GM04504 (cell line): Measurements from ENCODE around the gene NKAIN2.
"Not testable (repeated sequence)": the region's sequence is repeated elsewhere in the genome, so short reads cannot be mapped to it uniquely, and the experiment has no call there.

ENCODE experiments used
- DNase-seq: peaks from one replicate; pipeline ENCODE4 v3.0.0-alpha.2; 2012; ENCODE audit warnings: low read depth

Gene NKAIN2

DNA sequence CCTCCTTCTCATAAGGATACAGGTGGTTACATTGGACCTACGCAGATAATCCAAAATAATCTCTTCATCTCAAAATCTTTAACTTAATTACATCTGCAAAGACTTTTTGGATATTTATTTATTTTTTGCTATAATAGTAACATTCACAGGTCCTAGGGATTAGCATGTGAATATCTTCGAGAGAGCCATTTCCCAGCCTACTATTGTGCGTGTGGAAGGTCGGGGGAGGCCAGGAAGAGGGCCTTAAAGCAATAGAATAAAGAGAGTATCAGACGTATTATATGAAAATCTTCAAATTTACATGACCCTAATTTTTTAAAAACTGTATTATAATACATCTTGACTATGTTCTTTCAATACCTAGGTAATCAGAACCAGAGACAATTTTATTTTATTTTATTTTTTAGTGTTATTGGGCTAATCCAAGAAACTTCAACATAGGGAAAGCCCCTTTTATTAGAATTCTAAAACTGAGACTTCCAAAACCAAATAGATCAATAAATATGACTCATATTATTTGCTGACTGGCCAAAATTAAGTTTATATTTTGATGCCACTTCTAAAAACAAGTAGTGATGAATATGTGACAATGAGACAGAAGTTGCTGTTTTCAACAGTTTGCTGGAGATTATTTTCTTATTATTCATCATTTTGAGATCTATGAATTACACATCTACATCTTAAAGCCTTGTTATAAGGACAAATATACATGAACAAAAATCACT is 536.1 kb downstream of the NKAIN2 start:
- no peak for DNase-seq

GRCh38 chr6:124348339-124348738 is 544.7 kb downstream of the NKAIN2 start:
- not testable (repeated sequence) for DNase-seq

- no peak for DNase-seq
Observed at GRCh38 chr6:124355146-124355545, 551.5 kb downstream of the NKAIN2 start.

- no peak for DNase-seq
Observed at GRCh38 chr6:124356276-124356810, 552.7 kb downstream of the NKAIN2 start.

DNA sequence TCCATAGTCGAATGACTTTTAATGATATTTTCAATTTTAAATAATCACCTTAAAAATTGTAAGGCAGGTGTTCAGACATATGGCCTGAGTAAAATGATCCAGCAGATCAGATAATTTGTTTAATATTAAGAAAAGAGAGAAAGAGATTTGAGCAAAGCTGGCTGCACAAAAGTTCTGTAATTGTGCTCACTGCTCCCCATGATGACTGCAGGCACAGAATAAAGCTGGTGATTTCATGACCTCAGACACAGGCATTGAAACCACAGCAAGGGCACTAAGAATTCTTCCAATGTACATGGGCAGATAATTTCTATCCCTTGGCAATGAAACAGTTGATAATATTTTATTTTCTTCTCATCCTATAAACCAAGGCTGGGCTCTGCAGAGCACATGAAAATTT is 553.1 kb downstream of the NKAIN2 start:
- DNase-seq: no peak

DNA sequence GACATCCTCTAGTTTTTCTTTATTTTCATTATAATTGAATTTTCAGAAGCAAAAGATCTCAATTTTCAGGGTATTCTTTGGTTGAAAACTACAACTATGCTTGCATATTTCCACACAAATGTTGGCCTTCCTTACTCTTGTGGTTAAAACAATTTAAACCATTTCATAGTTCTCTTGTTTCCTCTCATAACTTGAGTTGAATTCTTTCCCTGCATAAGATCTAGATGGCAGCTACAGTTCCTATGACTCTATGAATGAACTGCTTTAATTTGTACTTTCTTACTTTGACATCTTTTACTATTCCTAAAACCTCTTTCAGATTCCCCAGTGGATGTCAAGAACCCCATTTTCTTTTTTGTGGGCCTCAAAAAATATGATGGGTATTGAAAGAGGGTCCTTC is 564.5 kb downstream of the NKAIN2 start:
- no peak for DNase-seq

GRCh38 chr6:124371974-124372475 is 568.4 kb downstream of the NKAIN2 start:
- no peak for DNase-seq

DNA sequence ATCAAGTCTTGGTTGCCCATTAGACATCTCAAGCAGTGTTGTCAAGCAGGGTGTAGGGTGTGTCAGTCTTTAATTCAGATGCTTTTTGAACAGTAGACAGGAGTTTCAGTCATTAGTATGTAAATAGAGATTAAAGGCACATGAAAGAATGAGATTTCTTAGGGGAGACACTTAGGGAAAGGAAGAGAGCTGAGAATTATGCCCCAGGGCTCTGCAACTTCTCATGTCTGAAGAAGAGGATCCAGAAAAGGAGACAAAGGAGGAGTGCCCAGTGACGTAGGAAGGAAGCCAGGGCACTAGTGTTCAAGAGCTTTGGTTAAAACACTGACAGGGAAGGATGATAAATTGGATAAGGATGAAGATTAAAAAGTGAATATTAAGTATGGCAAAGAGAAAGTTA is 569.7 kb downstream of the NKAIN2 start:
- DNase-seq: no peak

GRCh38 chr6:124389127-124389526 is 585.5 kb downstream of the NKAIN2 start:
- DNase-seq: no peak

- DNase-seq: no peak
Observed at GRCh38 chr6:124393536-124393935, 589.9 kb downstream of the NKAIN2 start.

- no peak for DNase-seq
Observed at GRCh38 chr6:124396361-124396760, 592.7 kb downstream of the NKAIN2 start.

DNA sequence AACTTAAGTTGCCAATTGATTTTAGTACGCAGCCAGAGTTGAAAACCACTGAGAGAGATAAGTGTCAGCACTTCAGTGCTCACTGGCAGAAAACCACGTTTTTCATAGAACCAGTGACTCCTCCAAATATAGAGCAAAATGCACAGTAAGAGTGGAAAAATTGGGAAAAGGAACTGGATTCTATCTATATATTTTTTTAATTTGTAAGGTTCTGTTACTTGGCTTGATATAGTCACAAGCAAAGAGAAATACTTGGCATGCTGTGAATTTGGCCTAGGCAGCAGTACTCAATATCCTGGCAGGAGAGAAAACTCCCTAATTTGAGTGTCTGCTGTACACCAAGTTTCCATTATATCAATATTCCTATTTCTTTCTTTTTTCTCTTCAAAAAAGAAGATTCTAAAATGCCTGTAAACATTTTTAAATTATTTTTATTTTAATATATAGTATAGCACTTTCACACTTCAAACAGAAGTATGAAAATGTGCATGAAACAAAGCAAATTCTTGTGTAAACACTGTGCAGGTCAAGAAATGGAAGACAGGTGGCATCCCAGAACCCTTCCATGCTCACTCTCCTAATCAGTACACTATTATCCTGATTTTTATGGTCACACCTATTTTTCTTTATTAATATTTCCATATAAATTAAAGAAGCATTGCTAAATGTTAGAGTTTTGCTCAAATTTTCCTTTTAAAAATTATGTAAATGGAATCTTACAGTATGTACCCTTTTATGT is 596.8 kb downstream of the NKAIN2 start:
- no peak for DNase-seq

- DNase-seq: not testable (repeated sequence)
Observed at GRCh38 chr6:124410425-124410824, 606.8 kb downstream of the NKAIN2 start.

GRCh38 chr6:124412657-124413056 is 609.0 kb downstream of the NKAIN2 start:
- DNase-seq: not testable (repeated sequence)

DNA sequence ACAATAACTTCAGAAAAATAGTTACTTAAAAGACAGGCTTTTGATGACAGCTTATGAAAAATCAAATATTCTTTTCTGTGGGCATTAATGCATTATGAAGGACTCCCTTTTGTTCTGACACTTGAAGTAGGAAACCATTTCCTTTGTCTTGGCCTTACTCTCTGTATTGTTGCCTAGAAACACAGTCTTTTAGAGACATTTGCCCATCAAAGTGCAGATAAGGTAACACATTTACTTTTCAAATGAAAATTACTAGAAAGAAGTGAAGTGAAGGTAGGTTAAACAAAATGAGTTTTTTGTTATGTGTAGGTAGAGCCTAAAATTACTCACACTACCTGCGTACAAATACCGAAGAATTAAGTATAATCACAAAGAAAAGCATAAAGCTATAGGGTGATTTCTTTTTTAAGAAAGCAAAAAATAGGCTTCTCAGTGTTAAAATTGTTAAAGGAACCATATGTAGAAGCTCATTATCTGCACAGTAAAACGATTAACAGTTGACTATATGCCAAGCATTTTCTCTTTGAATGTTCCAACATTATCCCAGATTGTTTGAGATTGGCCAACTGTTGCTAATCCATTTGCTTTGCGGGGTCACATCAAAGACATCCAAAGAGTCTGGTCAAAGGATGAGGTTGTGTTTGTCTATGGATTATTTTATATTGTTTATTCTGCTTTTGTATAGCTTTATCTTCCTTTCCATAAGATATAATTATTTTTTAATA is 616.6 kb downstream of the NKAIN2 start:
- DNase-seq: no peak

DNA sequence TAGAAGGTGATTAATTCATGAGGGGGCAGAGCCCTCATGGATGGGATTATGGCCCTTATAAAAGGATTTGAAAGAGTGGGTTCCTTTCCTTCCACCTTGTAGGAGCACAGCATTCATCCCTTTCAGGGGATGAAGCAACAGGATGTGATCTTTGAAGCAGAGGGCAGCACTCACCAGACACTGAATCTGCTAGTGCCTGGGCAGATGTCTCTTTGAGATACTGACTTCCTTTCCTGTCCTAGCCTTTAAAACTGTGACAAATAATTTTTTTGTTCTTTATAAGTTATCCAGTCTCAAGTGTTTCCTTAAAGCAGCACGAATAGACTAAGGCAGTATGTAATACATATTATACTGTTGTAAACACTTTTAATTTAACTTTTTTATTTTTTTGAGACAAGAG is 620.0 kb downstream of the NKAIN2 start:
- no peak for DNase-seq

GRCh38 chr6:124430740-124431318 is 627.2 kb downstream of the NKAIN2 start:
- DNase-seq: no peak

DNA sequence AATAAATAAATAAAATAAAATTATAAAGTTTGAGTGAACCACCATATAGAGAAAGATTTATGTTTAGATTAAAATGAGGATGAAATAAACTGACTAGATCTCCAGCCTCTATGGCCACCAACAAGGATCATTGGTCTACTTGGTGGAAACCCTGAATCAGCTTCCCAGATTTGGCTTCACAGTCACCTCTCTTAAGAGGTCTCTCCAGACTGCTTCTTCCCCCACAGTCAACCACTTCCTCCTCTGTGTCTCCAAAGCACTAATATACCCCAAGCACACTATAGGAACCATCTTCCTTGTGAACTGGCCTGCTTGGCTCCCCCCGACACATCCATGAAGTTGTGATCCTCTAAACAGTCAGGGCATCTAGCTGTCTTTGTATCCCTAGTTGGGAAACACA is 629.0 kb downstream of the NKAIN2 start:
- DNase-seq: no peak

GRCh38 chr6:124433387-124434160 is 629.9 kb downstream of the NKAIN2 start:
- DNase-seq: no peak

DNA sequence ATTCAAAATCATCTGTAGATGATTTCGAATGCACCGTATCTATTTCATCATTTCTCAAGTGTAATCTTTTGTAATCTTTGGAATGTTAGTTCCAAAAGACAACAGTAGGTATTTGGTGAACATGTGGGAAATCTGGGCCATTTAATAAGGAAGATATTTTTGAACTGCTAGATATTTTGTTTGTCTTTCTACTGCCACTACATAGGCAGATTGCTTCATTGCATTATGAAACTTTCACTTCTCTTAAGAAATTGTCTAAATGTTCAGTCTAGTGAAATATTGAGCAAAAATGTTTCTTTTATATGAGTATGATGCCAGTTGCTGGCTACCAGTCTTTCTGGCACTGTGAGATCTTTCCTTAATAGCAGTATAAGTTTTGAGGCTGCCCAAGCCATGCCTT is 630.8 kb downstream of the NKAIN2 start:
- DNase-seq: no peak

- no peak for DNase-seq
Observed at GRCh38 chr6:124436803-124437202, 633.1 kb downstream of the NKAIN2 start.
